Gastroesophageal sphincter (tissue), 4 donors: Measurements from ENCODE around the gene BIRC2. TPM values are rescaled to one million over a fixed set of nuclear protein-coding genes. Genes with fewer than 3 reads are reported as not detected.

Experiments used
- ATAC-seq: fragments of 150-250 bp; one replicate; pipeline ENCODE4 v1.9.1; 2016; ENCODE audit warnings: mild to moderate bottlenecking, moderate library complexity
- H3K27ac ChIP-seq, 4 donors: fragments of 200-600 bp; sonication (generic) in 3 of 4; 1 replicate in 3 of 4; 2 replicates in 1 of 4; pipeline ENCODE4 v1.5.1; 2016 to 2019
- H3K27me3 ChIP-seq: fragments of 200-600 bp; sonication (generic); one replicate; pipeline ENCODE4 v1.5.1; 2019
- H3K36me3 ChIP-seq, 2 donors: fragments of 200-600 bp; sonication (generic); one replicate each; pipeline ENCODE4 v1.5.1; 2019; ENCODE audit warnings: control low read depth in 1 of 2
- H3K4me1 ChIP-seq, 3 donors: fragments of 200-600 bp; sonication (generic); 1 replicate in 2 of 3; 2 replicates in 1 of 3; pipeline ENCODE4 v1.5.1; 2016 to 2019; ENCODE audit warnings: control low read depth in 2 of 3
- H3K4me3 ChIP-seq, 2 donors: fragments of 200-600 bp; sonication (generic); one replicate each; pipeline ENCODE4 v1.5.1; 2019; ENCODE audit warnings: mild to moderate bottlenecking in 1 of 2, moderate library complexity in 1 of 2
- H3K9me3 ChIP-seq, 3 donors: fragments of 200-600 bp; sonication (generic); one replicate each; pipeline ENCODE4 v1.5.1; 2017 to 2019; ENCODE audit warnings: control low read depth in 2 of 3
- CTCF ChIP-seq, 4 experiments: fragments of 200-600 bp in 2 of 4; fragments of 450-650 bp in 2 of 4; sonication (generic) in 1 of 4; IDR thresholded peaks; one replicate each; pipeline ENCODE4 v1.5.1; 2017 to 2019; ENCODE audit warnings: antibody characterized with exemption in 4 of 4, mild to moderate bottlenecking in 2 of 4, moderate library complexity in 2 of 4
- EP300 ChIP-seq: sonication (generic); formaldehyde crosslinking; IDR thresholded peaks from one replicate; pipeline ENCODE4 v1.6.1; 2017; ENCODE audit warnings: antibody characterized with exemption, mild to moderate bottlenecking
- POLR2A ChIP-seq, 2 donors: fragments of 450-650 bp; IDR thresholded peaks; one replicate each; pipeline ENCODE4 v1.6.1; 2017; ENCODE audit warnings: antibody characterized with exemption in 2 of 2, mild to moderate bottlenecking in 2 of 2, moderate library complexity in 1 of 2
- POLR2AphosphoS5 ChIP-seq: sonication (generic); formaldehyde crosslinking; IDR thresholded peaks from one replicate; pipeline ENCODE4 v1.6.1; 2017; ENCODE audit warnings: antibody characterized with exemption
- WGBS, 2 donors: methylation state at CpG; one replicate each; pipeline ENCODE4 v1.1.5; 2018; ENCODE audit warnings: low coverage in 1 of 2; 5-methylcytosine and 5-hydroxymethylcytosine counted together
- total RNA-seq, 4 donors: library from RNA; depleted of rRNA; stranded (reverse); fragments of >200 nt; gene quantifications; one replicate each; pipeline ENCODE4 v1.1.0, GENCODE V29; 2016

The BIRC2 gene
- total RNA-seq, 4 donors from 2014 or later: 22.4 to 58.2 (median 34.0) TPM

DNA sequence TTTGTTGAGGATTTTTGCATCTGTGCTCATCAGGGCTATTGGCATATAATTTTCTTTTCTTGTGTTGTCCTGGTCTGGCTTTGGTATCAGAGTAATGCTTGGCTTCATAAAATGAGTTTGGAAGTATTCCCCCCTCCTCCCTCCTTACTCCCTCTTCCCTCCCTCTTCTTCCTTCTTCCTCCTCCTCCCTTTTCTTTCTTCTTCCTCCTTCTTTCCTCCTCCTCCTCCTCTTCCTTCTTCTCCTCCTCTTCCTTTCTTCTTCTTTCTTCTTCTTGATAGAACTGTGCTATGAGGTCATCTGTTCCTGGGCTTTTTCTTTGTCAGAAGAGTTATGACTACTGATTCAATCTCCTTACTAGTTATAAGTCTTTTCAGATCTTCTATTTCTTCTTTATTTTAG, 10.1 kb downstream of the BIRC2 start:
- Histone ChIP-seq H3K27me3 (no peaks in the 10 kb centered on the region), H3K9me3 (peaks cover 0 to 8% (median 0%) of the 10 kb centered on the region in 3 donors), H3K4me1 (peaks cover 0 to 25% (median 0%) of the 10 kb centered on the region in 3 donors), H3K4me3 (no peak overlapping the region), H3K36me3 (peaks cover 0 to 65% of the 10 kb centered on the region in 2 donors), H3K27ac (no peak overlapping the region)
- no peak for ATAC-seq
- TF ChIP-seq POLR2A (IDR thresholded peaks at IDR 0.05) (no peak), EP300 (no peak), CTCF (IDR thresholded peaks at IDR 0.05) (no peak), POLR2AphosphoS5 (no peak)

GRCh38 chr11:102359372-102359771, 12.4 kb downstream of the BIRC2 start:
- Histone ChIP-seq H3K9me3 (peaks cover 0 to 8% (median 0%) of the 10 kb centered on the region in 3 donors), H3K4me3 (no peak overlapping the region), H3K36me3 (peaks cover 0 to 64% of the 10 kb centered on the region in 2 donors), H3K27ac (no peak overlapping the region), H3K4me1 (peaks cover 0 to 19% (median 0%) of the 10 kb centered on the region in 3 donors), H3K27me3 (no peaks in the 10 kb centered on the region)
- ATAC-seq: no peak
- TF ChIP-seq CTCF (IDR thresholded peaks at IDR 0.05): no peak
- TF ChIP-seq POLR2A (IDR thresholded peaks at IDR 0.05): no peak
- TF ChIP-seq POLR2AphosphoS5: no peak
- TF ChIP-seq EP300: no peak
- WGBS, 2 donors: 42 to 64% methylated on average over 2 to 3 of the region's 3 CpGs

- ATAC-seq: no peak
- H3K9me3 ChIP-seq: peaks cover 0 to 8% (median 0%) of the 10 kb centered on the region in 3 donors
- WGBS, 2 donors: 89 to 100% methylated on average over 2 to 3 of the region's 3 CpGs
- H3K27ac ChIP-seq: no peak overlapping the region
- TF ChIP-seq CTCF (IDR thresholded peaks at IDR 0.05): no peak
- TF ChIP-seq POLR2A (IDR thresholded peaks at IDR 0.05): no peak
- TF ChIP-seq POLR2AphosphoS5: no peak
- TF ChIP-seq EP300: no peak
- H3K4me1 ChIP-seq: peaks cover 0 to 12% (median 0%) of the 10 kb centered on the region in 3 donors
- H3K36me3 ChIP-seq: peaks cover 0 to 76% of the 10 kb centered on the region in 2 donors
- no peaks in the 10 kb centered on the region for H3K27me3 ChIP-seq
- H3K4me3 ChIP-seq: no peak overlapping the region
These were observed 13.7 kb downstream of the BIRC2 start for GRCh38 chr11:102360681-102361080.

- no peak for ATAC-seq
- Histone ChIP-seq H3K27me3 (no peaks in the 10 kb centered on the region), H3K4me1 (peaks cover 0 to 12% (median 0%) of the 10 kb centered on the region in 3 donors), H3K27ac (no peak overlapping the region), H3K4me3 (no peak overlapping the region), H3K9me3 (peaks cover 0 to 8% (median 0%) of the 10 kb centered on the region in 3 donors), H3K36me3 (peaks cover 0 to 77% of the 10 kb centered on the region in 2 donors)
- TF ChIP-seq POLR2A (IDR thresholded peaks at IDR 0.05) (no peak), CTCF (IDR thresholded peaks at IDR 0.05) (no peak), EP300 (no peak)
- 98 to 100% methylated on average over 2 to 5 of the region's 5 CpGs for WGBS, 2 donors
These were observed 14.3 kb downstream of the BIRC2 start for GRCh38 chr11:102361086-102362031.
